GM12878 (cell line): ENCODE measurements around the gene EBP. TPM values are rescaled to one million over a fixed set of nuclear protein-coding genes. Genes with fewer than 3 reads are reported as not detected.

Experiments
- ATAC-seq: fragments of 200-7000 bp; cut with Tn5 transposase; 3 replicates; pipeline ENCODE4 v1.9.1; 2020; ENCODE audit warnings: mild to moderate bottlenecking, moderate library complexity
- BruUV-seq: library from RNA; stranded (reverse); fragments of 400-500 nt; replicated peaks from 2 replicates; lab custom pipeline; 2021; lab: Mats Ljungman, UMichigan
- CTCF ChIA-PET: fragments of 300-600 bp; sonication (Branson Sonifier 250); formaldehyde crosslinking; extraction: SDS; loops from one replicate; lab custom pipeline; 2021; ENCODE audit warnings: inconsistent platforms; lab: Yijun Ruan, JAX
- POLR2A ChIA-PET: fragments of 350-600 bp; formaldehyde crosslinking; extraction: SDS; loops from one replicate; lab custom pipeline; 2021; ENCODE audit warnings: inconsistent platforms; lab: Charles Lee
- RAD21 ChIA-PET: fragments of 300-600 bp; sonication (Branson Sonifier 250); formaldehyde crosslinking; loops from one replicate; lab custom pipeline; 2023; ENCODE audit warnings: antibody characterized with exemption; ENCODE audit not compliant: unreplicated experiment; lab: Charles Lee
- SMC1A ChIA-PET: fragments of 300-600 bp; sonication (Branson Sonifier 250); formaldehyde crosslinking; loops from one replicate; lab custom pipeline; 2023; ENCODE audit not compliant: unreplicated experiment, uncharacterized antibody; lab: Charles Lee
- DNase-seq: peaks from one replicate; pipeline ENCODE4 v3.0.0-alpha.2; 2011; ENCODE audit warnings: low read depth, low spot score
- FAIRE-seq: peaks from 3 replicates; lab custom pipeline; 2011; peaks lifted over from hg19 to GRCh38; lab: Jason Lieb, UNC
- H2AFZ ChIP-seq: 2 replicates; pipeline ENCODE4 v1.6.0; 2011; ENCODE audit warnings: low read depth, low read length, control low read depth; ENCODE audit not compliant: control insufficient read depth
- H3K27ac ChIP-seq: 2 replicates; pipeline ENCODE4 v1.5.1; 2011; ENCODE audit warnings: control low read depth; ENCODE audit not compliant: control insufficient read depth, insufficient read depth
- H3K27me3 ChIP-seq, 2 experiments: replicated peaks in 1 of 2; 2 replicates each; pipeline versions ENCODE4 v1.6.0 to v1.6.1; 2011; ENCODE audit warnings: low read length in 1 of 2; ENCODE audit not compliant: control insufficient read depth in 2 of 2, insufficient read depth in 2 of 2
- H3K36me3 ChIP-seq, 2 experiments: 2 replicates each; pipeline ENCODE4 v1.5.1; 2011; ENCODE audit warnings: low read length in 1 of 2; ENCODE audit not compliant: control insufficient read depth in 2 of 2, insufficient read depth in 2 of 2
- H3K4me1 ChIP-seq: 2 replicates; pipeline ENCODE4 v1.6.1; 2011; ENCODE audit warnings: mild to moderate bottlenecking, low read length, moderate library complexity, mixed read lengths; ENCODE audit not compliant: control insufficient read depth, insufficient read depth
- H3K4me2 ChIP-seq: 2 replicates; pipeline ENCODE4 v1.6.0; 2011; ENCODE audit warnings: control low read depth; ENCODE audit not compliant: control insufficient read depth, insufficient read depth
- H3K4me3 ChIP-seq: fragments of 200-600 bp; sonication (generic); 2 replicates; pipeline ENCODE4 v1.5.1; 2016
- H3K79me2 ChIP-seq: 2 replicates; pipeline ENCODE4 v1.6.0; 2011; ENCODE audit warnings: low read length; ENCODE audit not compliant: control insufficient read depth, insufficient read depth
- H3K9ac ChIP-seq: 2 replicates; pipeline ENCODE4 v1.8.0; 2011; ENCODE audit warnings: low read length, control low read depth, mixed read lengths; ENCODE audit not compliant: control insufficient read depth, insufficient read depth
- H3K9me3 ChIP-seq: replicated peaks from 3 replicates; pipeline ENCODE4 v1.5.1; 2011; ENCODE audit warnings: mild to moderate bottlenecking, low read length; ENCODE audit not compliant: control insufficient read depth, insufficient read depth
- H4K20me1 ChIP-seq: 2 replicates; pipeline ENCODE4 v1.6.0; 2011; ENCODE audit not compliant: control insufficient read depth, insufficient read depth
- ATF7 ChIP-seq: fragments of 450-650 bp; IDR thresholded peaks from 2 replicates; pipeline ENCODE4 v1.6.1; 2016; ENCODE audit warnings: low read depth, mild to moderate bottlenecking
- BCL11A ChIP-seq: IDR thresholded peaks from 2 replicates; pipeline ENCODE4 v1.6.1; 2011; ENCODE audit warnings: low read depth, low read length
- BCL3 ChIP-seq: IDR thresholded peaks from 2 replicates; pipeline ENCODE4 v1.6.1; 2011; ENCODE audit warnings: borderline replicate concordance, low read depth, mild to moderate bottlenecking, moderate library complexity, low read length; ENCODE audit not compliant: insufficient read depth, poor library complexity, severe bottlenecking
- BCLAF1 ChIP-seq: fragments of 450-650 bp; IDR thresholded peaks from 2 replicates; pipeline ENCODE4 v1.6.1; 2017; ENCODE audit warnings: antibody characterized with exemption, mild to moderate bottlenecking, moderate library complexity
- FOS ChIP-seq: IDR thresholded peaks from 3 replicates; pipeline ENCODE4 v1.6.1; 2011; ENCODE audit warnings: borderline replicate concordance; ENCODE audit not compliant: insufficient read length; ENCODE audit errors: extremely low read depth
- HDAC6 ChIP-seq: fragments of 200-600 bp; sonication (generic); IDR thresholded peaks from one replicate; pipeline ENCODE4 v1.8.0; 2017; ENCODE audit warnings: antibody characterized with exemption; ENCODE audit not compliant: unreplicated experiment
- NFYB ChIP-seq: IDR thresholded peaks from 2 replicates; pipeline ENCODE4 v1.6.1; 2011; ENCODE audit warnings: low read depth, mild to moderate bottlenecking, low read length, improper control_type of control experiment, moderate library complexity; ENCODE audit not compliant: insufficient read depth
- RCOR1 ChIP-seq: conservative IDR thresholded peaks from 2 replicates; pipeline ENCODE4 v1.6.1; 2012; ENCODE audit warnings: low read depth, low read length, improper control_type of control experiment
- SMC3 ChIP-seq: IDR thresholded peaks from 2 replicates; pipeline ENCODE4 v1.6.1; 2011; ENCODE audit warnings: low read length, improper control_type of control experiment, borderline replicate concordance
- SREBF2 ChIP-seq: IDR thresholded peaks from 2 replicates; pipeline ENCODE4 v1.6.1; 2012; ENCODE audit warnings: mild to moderate bottlenecking, low read length
- TCF3 ChIP-seq: IDR thresholded peaks from 2 replicates; pipeline ENCODE4 v1.6.1; 2012; ENCODE audit warnings: low read depth, mild to moderate bottlenecking, low read length, borderline replicate concordance; ENCODE audit not compliant: insufficient read depth
- USF1 ChIP-seq: IDR thresholded peaks from 2 replicates; pipeline ENCODE4 v1.6.1; 2011; ENCODE audit warnings: borderline replicate concordance, low read depth, mild to moderate bottlenecking, moderate library complexity, mixed read lengths, low read length; ENCODE audit not compliant: insufficient read depth; ENCODE audit errors: extremely low read length
- ZNF274 ChIP-seq: IDR thresholded peaks from one replicate; pipeline ENCODE4 v1.8.0; 2011; ENCODE audit not compliant: insufficient read length, insufficient read depth
- WGBS: methylation state at CpG from one replicate; pipeline ENCODE4 v1.1.6; 2016; ENCODE audit warnings: low lambda C conversion rate; ENCODE audit not compliant: insufficient replicate concordance, insufficient coverage; ENCODE audit errors: missing lambda C conversion rate; 5-methylcytosine and 5-hydroxymethylcytosine counted together
- in situ Hi-C: fragments of 300-500 bp; cut with MboI; formaldehyde crosslinking; loops from 9 replicates; pipeline ENCODE4 v1.14.3; 2018; ENCODE audit warnings: mixed read lengths
- intact Hi-C: fragments of 100-400 bp; cut with micrococcal nuclease; formaldehyde crosslinking; loops from one replicate; pipeline ENCODE4 v1.14.2; 2022; ENCODE audit not compliant: unreplicated experiment
- polyA plus RNA-seq, 11 experiments: library from polyadenylated mRNA; depleted of rRNA in 4 of 11; unstranded in 6 of 11; stranded (reverse) in 5 of 11; fragments of >200 nt; fragmentation: Nextera tagmentation in 4 of 11; fragmentation: Illumina TruSeq in 1 of 11; extraction: Ambion mirVana in 4 of 11; extraction: Trizol in 1 of 11; gene quantifications; 1 replicate in 1 of 11; 2 replicates in 10 of 11; pipeline versions ENCODE4 v1.2.1 to v1.2.3, GENCODE V29; 2011 to 2016; ENCODE audit warnings: inconsistent platforms in 2 of 11, missing spikeins in 2 of 11, low read depth in 1 of 11
- total RNA-seq, 4 experiments: library from RNA; depleted of rRNA in 3 of 4; stranded (reverse); fragments of >200 nt in 3 of 4; fragmentation: Illumina TruSeq in 1 of 4; extraction: Trizol in 1 of 4; gene quantifications; 2 replicates each; pipeline versions ENCODE4 v1.2.1 to v1.2.3, GENCODE V29; 2013 to 2021
- TF ChIP-seq, protein P1 (sequence below): fragments of 150-350 bp; IDR thresholded peaks from 2 replicates; pipeline ENCODE4 v1.6.1; 2014; ENCODE audit warnings: mild to moderate bottlenecking, low read depth, low read length

Gene EBP
- total and polyA plus RNA-seq, 10 of the 15 experiments (the other 5 are each of a cell fraction or from before 2014, with no cell fraction given): 125 to 628 (median 180) TPM

DNA sequence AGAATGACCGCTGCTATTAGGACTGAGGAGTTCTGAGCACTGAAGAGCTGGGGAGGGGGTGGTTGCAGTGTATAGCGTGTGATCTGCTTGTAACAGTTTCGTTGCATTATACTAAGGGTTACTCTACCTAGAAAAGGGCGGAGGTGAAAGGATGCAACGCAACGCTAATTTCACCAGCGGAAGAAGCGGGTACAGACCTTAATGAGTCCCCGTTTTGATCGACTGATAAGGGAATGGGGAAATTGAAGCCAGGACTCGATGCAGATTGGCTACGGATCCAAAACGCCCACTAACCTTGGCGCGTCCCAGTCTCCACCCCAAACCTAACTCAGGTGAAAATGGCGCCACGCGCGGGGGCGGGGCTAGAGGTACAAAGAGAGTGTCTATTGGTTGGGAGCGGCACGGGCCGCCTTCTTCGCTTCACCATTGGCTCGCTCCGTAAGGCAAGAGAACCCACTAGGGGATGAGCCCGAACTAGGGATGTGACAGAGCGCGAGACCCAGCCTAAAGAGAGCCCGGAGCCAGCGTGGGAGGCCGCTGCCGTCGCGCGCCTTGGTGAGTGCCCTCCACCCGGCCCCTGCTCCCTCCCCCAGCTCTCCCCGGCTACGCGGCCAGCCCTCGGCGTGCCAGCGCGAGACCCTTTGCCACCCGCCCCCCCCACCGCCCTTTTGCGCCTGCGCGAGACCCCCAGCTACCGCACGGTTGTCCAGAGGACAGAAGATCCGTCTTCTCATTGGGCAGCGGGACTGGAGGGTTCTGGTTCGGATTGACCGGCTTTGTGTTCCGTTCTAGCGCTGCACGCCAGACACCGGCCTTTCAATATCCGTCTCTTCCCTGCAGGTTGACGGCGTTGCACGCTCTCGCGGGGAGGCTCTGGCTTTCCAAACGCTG is at the start of gene EBP (continued):
- peak; percentile 70 for TF ChIP-seq USF1
- no peak for TF ChIP-seq HDAC6
- TF ChIP-seq, protein P1, sequence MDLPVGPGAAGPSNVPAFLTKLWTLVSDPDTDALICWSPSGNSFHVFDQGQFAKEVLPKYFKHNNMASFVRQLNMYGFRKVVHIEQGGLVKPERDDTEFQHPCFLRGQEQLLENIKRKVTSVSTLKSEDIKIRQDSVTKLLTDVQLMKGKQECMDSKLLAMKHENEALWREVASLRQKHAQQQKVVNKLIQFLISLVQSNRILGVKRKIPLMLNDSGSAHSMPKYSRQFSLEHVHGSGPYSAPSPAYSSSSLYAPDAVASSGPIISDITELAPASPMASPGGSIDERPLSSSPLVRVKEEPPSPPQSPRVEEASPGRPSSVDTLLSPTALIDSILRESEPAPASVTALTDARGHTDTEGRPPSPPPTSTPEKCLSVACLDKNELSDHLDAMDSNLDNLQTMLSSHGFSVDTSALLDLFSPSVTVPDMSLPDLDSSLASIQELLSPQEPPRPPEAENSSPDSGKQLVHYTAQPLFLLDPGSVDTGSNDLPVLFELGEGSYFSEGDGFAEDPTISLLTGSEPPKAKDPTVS: no peak
- no peak for TF ChIP-seq TCF3
- 0 out of 2 replicates have a peak, but pooled peaks have one; percentile 9 for TF ChIP-seq BCL11A
- TF ChIP-seq RCOR1: no peak
- 0 out of 2 replicates have a peak, but pooled peaks have one; percentile 9 for TF ChIP-seq ATF7

- BruUV-seq: no TSS peak
- Histone ChIP-seq H3K27ac (no peak overlapping the region), H3K9me3 (no peaks in the 10 kb centered on the region), H3K4me2 (no peak overlapping the region), H3K4me3 (no peak overlapping the region), H3K36me3 (no peaks in the 10 kb centered on the region), H3K79me2 (peaks cover 35% of the 10 kb centered on the region), H2AFZ (no peak overlapping the region), H3K4me1 (peaks cover 6% of the 10 kb centered on the region), H3K9ac (no peak overlapping the region), H4K20me1 (no peaks in the 10 kb centered on the region), H3K27me3 (no peaks in the 10 kb centered on the region)
- ATAC-seq (no peak), DNase-seq (no peak), FAIRE-seq (no peak)
- intact Hi-C loops (loop anchor here (10.0 kb wide), 1 partner anchor 423 kb away; the partner anchor contains the start of genes PQBP1 and TIMM17B), in situ Hi-C loops (no loop called here)
- SMC1A ChIA-PET: interaction anchor here (0.7 kb wide), 1 partner anchor 474 kb away, joined by 3 read pairs; no protein-coding TSS in a partner anchor
- CTCF ChIA-PET: no interaction called here
- WGBS: 86% methylated on average over 8 of the region's 9 CpGs
- RAD21 ChIA-PET: no interaction called here
- POLR2A ChIA-PET: no interaction called here
- TF ChIP-seq FOS (no peak), SMC3 (no peak), ZNF274 (no peak), NFYB (no peak), BCLAF1 (no peak), ATF7 (no peak), SREBF2 (no peak), BCL3 (no peak)
Measured at GRCh38 chrX:48472225-48472624, 49.4 kb upstream of the EBP start.
